Measurements from ENCODE around the gene CC2D2B.
"Not testable (repeated sequence)": the region's sequence is repeated elsewhere in the genome, so short reads cannot be mapped to it uniquely, and the experiment has no call there.

The CC2D2B gene

DNA sequence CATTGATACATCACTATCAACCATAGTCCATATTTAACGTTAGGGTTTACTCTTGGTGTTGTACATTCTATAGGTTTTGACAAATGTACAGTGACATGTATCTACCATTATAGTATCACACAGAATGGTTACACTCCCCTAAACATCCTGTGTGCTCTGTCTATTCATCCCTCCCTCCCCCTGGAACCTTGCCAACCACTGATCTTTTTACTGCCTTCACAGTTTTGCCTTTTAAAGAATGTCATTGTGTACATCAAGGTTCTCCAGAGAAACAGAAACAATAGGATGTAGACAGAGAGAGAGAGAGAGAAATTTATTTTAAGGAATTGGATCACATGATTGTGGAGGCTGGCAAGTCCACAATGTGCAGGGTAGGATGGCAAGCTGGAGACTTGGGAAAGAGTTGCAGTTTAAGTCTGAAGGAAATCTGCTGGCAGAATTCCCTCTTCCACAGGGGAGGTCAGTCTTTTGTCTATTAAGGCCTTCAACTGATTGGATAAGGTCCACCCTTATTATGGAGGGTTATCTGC, 90.5 kb downstream of the CC2D2B start:
- FAIRE-seq: no peak
- DNase-seq (ENCODE audit: extremely low spot score, insufficient read length, low read depth): no peak

DNA sequence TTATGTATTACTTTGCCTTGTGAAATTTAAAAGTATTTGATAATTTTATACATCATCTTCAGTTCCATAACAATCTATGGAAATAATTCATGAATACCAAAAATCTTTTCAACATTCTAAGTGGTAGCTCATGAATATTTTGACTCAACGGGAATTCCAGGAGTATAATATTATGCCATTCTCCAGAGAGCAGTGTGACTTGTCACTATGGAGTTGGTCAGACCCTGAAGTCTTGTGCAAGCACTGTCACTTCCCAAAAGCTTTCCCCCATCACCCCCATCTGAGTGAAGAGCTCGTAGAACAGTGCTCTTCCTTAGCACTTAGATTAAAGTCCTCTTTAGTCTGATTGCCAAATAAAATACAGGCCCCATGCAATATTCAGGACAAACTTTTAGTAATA, 106.2 kb downstream of the CC2D2B start:
- FAIRE-seq: no peak

DNA sequence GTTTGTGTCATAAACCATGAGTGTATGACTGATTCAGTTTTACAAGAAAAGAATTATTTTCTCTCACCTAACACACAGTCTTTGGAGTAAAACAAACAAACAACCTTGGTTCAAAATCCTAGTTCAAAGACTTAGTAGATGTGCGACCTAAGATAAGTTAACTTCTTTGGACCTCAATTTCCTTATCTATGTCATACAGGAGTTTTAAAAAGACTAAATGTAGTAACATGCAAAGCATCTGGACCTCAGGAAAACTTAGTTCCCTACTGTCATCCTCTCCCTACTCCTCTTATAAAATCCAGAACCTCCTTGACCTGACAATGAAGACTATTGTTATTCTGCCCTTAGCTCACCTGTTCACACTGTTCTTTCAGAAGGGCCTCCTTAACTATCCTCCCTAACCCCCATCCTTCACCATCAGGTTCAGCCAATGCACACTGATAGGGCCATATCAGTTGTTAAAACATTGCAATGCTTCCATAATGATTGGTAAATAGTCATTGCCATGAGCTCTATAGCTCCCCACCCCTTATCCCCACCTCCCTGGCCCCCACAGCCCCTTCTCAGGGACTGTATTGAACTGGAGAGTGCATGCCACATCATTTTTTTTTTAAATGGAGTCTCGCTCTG, 106.8 kb downstream of the CC2D2B start:
- FAIRE-seq (no peak), DNase-seq (ENCODE audit: extremely low spot score, insufficient read length, low read depth) (no peak)

More for the DNA sequence above, 106.2 kb downstream of the CC2D2B start:
- no peak for DNase-seq (ENCODE audit: extremely low spot score, insufficient read length, low read depth)

DNA sequence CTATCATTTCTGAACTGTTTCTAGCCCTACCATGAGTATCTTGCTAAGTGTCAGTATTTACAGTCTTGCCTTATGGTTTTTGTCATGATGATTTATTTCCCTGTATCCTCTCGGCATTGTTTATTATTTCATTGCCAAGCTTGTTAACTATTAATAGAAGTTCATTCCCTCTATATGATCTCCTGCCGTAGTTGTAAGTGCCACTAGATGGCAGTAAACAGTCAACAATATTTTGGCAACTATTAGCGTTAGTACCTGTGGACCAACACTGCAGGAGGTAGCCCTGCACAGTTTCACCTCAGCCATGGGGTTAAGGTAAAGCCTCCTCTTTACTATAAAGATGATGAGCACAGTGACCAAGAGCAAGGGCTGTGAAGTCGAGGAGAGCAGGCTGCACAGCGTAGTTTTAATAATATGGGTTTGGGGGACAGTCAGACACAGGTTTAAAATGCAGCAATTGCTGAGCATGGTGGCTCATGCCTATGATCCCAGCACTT, 109.5 kb downstream of the CC2D2B start:
- peak; percentile 62 for DNase-seq (ENCODE audit: extremely low spot score, insufficient read length, low read depth)
- peak; percentile 95 for FAIRE-seq

DNA sequence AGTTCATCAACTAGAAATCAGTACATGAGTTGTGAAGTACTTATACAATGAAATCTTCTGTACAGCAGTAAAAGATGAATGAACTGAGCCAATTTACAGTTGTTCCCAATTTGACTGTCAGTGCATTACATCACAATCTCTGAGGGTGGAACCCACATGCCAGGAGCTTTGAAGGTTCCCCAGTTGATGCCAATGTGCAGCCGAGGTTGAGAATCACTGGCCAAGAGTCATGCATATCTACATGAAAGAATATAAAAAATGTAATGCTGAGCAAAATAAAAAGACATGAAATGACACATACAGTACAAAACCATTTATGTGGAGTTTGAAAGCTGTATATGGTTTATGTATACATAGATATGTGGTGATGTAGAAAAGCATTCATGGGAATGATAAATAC, 113.6 kb downstream of the CC2D2B start:
- DNase-seq (ENCODE audit: extremely low spot score, insufficient read length, low read depth): no peak
- no peak for FAIRE-seq

DNA sequence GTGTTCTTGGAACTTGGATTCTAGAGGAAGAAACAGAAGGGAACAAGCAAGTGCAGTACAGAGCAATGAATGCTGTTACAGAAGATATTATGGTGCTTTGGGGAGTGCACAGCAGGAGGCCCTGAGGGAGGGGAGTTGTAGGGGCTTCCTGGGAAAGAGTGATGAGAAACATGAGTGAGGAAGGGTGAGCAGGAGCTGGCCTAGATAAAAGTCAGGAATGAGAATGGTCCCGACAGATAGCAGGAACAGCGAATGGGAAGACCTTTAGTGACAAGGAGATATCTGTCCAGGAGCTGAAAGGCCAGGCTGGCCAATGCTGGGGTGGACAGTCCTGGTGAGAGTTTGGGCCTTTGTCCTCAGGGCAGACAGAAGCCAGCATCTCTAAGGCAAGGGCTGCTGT, 115.0 kb downstream of the CC2D2B start:
- no peak for FAIRE-seq
- DNase-seq (ENCODE audit: extremely low spot score, insufficient read length, low read depth): no peak

DNA sequence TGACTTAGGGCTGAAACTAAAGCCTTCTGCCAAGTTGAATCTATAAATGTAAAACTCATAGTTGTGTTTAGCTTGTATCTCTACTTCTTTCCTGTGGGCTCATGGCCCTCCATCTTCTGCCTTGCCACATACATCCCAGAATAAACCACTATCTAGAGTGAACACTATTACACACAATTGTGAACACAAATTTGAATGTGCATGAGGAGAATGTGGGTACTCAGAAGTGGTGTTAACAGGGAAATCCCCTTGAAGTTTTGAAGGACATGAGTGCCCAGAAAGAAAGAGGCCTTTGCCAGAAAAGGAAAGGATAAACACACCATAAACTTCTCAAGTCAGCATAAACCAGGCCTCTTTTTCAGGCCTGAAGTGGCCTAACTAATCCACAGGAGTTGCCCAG, 115.4 kb downstream of the CC2D2B start:
- DNase-seq (ENCODE audit: extremely low spot score, insufficient read length, low read depth) (no peak), FAIRE-seq (no peak)

DNA sequence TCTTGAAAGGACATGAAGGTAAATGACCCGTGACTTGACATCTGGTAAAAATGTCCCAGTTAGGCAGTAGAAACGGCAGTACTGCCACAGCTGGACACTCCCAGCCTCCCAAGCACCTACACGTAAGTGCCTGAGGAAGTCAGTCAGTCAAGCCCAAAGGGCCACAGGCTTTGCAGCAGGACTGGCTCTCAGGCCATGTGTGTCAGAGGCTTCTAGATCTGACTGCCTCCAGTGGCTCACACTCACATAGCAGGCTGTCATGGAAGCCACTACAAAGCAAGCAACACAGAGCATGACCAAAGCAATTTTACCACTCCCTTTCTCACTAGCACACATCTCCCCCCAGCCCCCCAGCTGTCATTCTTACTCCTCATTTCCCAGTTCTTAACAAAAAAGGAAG, 117.8 kb downstream of the CC2D2B start:
- FAIRE-seq: no peak

DNA sequence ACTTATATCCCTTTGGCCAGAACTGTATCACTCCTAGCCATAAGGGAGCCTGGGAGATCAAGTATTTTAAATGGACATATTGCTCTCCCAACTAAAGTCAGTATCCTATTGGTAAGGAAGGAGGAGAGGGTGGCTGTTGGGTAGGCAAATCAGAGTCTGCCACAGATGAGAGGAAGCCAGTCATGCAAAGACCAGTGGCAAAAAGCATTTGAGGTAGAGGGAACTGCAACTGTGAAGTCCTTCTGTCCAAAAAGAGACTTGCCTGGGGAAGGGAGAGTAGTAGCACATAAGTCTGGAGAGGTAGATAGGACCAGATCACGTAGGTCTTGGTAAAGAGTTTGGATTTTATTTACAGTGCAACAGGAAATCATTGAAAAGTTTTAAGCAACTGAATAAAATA, 126.8 kb downstream of the CC2D2B start:
- FAIRE-seq (no peak), DNase-seq (ENCODE audit: extremely low spot score, insufficient read length, low read depth) (no peak)

More for the DNA sequence above, 117.8 kb downstream of the CC2D2B start:
- no peak for DNase-seq (ENCODE audit: extremely low spot score, insufficient read length, low read depth)

DNA sequence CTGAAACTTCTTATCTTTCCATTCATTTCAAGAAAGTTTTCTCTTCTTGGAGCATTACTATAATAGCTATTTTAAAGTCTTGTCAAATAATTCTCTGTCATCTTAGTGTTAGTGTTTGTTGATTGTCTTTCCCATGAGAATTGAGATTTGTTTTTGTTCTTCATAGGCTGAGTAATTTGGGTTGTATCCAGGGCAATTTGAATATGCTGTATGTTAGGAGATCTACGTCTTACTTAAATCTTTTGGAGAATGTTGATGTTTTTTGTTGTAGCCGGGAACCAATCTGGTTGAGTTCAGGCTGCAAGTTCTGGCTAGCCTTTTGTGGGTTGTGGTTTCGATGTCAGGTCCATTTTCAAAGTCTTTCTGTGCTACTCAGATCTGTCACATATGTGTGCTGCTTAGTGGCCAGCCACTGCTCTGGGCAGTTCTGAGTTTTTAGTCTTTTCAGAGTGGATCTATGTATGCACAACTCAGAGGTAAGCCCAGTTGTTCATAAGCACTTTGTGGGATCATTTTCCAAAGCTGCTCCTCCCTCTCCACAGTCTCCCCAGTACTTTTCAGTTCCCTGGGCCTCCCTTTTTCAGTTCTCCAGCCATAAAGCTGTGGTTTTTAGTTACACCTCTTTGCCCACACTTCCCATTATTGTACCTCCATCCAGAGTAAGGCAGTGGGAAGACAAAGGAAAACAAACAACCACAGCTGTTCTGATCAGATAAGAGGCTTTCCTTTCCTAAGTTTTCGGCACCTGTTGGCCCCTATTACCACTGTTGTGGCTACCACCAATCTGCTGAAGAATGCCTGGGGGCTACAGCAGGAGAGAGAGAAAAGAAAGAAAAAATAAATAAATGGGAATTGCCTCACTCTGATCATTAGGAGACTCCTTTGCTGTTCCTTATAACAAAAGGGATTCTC, 131.0 kb downstream of the CC2D2B start:
- FAIRE-seq (no peak), DNase-seq (ENCODE audit: extremely low spot score, insufficient read length, low read depth) (no peak)

DNA sequence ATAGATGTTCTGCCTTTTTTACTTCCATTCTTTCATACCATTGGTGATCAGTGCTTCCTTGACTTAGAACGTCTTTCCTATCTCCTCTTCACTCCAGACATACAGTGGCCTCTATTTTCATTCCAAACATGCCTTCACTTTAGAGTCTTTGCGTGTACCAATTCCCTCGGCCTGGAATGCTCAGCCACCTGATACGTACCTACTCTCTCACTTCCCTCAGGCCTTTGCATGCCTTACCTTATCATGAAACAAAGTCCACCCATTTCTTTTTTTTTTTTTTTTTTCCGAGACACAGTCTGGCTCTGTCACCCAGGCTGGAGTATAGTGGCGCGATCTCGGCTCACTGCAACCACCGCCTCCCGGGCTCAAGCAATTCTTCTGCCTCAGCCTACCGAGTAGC, 133.4 kb downstream of the CC2D2B start:
- DNase-seq (ENCODE audit: extremely low spot score, insufficient read length, low read depth) (no peak), FAIRE-seq (no peak)

DNA sequence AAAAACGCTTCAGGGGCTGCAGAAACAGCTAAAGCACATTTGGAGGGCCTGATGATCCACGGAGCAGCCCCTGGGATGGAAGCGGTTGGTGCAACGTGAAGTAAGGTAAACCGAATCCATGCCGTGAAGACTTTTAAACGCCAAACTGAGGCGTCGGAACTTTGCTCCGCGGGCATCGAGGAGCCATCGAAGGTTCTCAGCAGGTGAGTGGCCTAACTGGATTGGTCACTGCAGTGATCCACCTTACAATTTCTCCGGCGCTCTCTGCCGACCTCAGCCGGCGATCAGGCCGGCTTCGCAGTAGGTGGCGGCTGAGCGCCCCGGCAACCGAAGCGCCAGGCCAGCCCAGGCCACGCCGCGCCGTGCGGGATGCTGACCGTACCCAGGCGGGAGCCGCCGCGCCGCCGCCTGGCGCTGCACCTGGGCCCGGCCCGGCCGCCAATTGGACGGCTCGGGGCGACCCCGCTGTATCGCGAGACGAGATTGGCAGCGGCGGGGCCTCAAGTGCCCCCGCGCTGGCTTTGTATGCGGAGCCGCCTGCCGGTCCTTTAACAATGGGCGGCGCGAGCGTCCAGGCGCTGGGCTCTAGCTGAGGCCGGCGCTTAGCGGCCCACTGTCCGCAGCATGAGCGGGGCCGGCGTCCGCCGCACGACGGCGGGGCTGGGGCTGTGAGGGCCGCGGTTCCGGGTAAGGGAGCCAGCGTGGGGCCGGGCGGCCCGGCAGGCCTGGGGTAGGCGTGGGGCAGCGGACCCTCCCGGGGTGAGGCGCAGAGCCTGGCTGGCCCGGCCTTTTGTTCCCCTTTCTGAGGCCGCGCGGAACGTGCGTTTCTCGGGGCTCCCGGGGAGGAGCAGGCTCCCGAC, 135.5 kb downstream of the CC2D2B start, which contains the start of gene CCNJ:
CCNJ (plus strand) TSS at position 551 of the 860 bp plus-strand sequence. CDS start 811 bp downstream, outside the sequence.
- DNase-seq (ENCODE audit: extremely low spot score, insufficient read length, low read depth) (peak; percentile 92), FAIRE-seq (peak; percentile 75)

DNA sequence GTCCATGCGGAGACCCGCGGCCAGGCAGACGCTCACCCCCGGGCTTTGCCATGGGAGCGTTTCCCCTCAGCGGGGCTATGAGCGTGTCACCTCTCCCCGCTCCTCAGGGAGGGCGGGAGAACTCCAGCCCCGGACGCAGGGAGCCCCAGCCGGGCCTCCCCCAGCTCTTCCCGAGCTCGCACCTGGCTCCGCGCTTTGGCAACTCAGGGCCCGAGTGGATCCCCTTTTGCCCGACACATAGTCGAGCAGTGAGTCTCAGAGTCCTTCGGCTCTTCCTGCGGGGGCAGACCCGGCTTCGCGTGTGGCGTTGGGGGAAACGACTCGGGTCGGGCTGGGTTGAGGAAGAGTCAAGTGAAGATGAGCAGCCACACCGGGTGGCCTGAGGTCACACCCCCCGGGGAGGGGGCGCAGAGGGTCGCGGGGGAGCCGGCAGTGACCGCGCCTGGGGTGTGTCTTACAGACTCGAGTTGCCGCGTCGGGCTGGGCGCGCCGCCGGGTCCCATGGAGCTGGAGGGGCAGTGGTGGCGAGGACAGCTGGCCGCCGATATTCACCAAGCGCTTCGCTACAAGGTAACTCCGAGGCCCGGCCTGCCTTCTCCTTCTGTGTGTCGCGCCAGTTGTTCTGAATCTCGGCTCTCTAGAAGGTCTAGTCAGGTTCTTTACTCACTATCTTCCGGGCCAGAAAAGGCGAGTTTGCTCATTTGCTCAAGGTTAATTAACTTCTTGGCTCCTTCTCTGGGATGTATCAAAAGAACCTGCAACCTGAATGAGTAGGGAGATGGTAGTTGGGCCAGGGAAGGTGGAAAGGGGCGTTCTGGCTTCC, 136.3 kb downstream of the CC2D2B start:
- FAIRE-seq (peak; percentile 38), DNase-seq (ENCODE audit: extremely low spot score, insufficient read length, low read depth) (peak; percentile 36)

DNA sequence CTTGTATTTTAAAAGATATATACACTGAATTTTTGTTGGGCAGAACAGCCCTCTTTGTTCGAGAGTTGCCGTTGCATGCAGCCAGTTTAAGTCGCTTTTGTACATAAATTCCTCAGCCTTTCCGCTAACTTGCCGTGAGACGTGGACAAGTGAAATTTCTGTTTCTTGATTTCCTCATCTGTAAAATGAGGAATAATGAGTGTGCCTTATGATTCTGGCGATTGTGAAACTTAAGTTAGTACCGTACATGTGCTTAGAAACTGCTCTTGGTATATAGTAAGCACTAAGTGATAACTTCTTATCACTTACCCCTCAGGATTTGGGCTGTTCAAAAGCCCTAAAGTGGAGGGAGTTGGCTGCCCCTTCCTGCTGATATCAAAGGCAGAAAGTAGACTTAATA, 137.0 kb downstream of the CC2D2B start:
- FAIRE-seq (peak; percentile 56), DNase-seq (ENCODE audit: extremely low spot score, insufficient read length, low read depth) (no peak)

DNA sequence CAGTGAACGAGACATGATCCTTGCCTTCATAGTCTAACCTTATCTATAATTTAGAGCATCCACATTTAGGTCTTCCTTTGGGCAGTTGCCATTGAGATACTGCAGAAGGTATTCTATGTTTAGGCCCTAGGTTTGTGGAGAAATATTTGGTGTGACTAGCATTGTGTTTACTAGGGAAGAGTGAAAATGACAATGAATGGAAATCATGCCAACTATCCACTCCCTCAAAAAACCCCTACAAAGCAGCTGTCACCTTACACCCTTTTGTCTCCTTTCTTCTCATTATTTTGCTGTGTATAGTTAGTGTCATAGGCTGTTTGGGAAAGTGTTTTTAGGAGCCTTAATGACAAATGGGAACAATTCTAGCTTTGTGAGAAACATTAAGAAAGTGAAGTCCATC, 138.8 kb downstream of the CC2D2B start:
- DNase-seq (ENCODE audit: extremely low spot score, insufficient read length, low read depth): no peak
- FAIRE-seq: no peak

DNA sequence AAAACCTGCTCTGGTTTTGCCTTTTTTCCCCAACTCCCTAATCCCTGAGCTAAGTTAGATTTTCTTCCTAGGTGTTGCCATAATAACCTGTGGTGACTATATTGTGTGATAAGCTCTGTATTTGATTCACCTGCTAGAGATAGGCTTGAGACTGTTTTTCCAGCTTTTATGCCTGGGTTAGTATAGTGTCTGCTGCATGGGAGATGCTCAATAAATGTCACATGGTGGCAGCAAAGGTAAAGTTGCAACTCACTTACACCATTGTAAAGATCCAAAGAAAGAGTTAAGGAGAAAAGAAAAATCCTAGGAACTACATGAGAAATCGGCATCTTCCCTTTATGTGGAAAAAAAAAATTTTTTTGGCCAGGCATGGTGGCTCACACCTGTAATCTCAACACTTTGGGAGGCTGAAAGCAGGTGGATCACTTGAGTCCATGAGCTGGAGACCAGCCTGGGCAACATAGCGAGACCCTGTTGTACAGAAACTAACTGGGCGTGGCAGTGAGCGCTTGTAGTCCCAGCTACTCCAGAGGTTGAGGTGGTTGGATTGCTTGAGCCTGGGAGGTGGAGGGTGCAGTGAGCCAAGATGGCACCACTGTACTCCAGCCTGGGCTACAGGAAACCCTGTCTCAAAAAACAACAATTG, 139.4 kb downstream of the CC2D2B start:
- no peak for FAIRE-seq
- no peak for DNase-seq (ENCODE audit: extremely low spot score, insufficient read length, low read depth)

DNA sequence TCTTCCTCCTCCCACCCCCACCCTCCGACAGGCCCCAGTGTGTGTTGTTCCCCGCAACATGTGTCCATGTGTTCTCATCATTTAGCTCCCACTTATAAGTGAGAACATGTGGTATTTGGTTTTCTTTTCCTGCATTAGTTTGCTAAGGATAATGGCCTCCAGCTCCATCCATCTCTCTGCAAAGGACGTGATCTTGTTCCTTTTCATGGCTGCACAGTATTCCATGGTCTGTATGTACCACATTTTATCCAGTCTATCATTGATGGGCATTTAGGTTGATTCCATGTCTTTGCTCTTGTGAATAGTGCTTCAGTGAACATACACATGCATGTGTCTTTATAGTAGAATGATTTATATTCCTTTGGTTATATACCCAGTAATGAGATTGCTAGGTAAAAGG, 140.2 kb downstream of the CC2D2B start:
- DNase-seq (ENCODE audit: extremely low spot score, insufficient read length, low read depth); FAIRE-seq: not testable (repeated sequence)

DNA sequence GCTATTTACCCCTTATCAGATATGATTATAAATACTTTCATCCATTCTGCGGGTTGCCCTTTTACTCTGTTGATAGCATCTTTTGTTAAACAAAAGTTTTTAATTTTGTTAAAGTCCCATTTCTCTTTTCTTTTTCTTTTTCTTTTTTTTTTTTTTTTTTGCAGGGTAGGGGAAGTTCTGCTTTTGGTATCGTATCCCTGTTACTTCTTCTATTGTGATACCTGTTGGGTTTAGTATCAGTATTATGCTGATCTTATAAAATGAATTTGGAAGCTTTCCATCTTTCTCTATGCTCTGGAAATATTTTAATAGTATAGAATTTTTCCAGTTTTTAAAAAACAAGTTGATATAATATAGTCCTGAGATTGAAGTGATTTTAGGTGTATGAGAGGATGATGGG, 141.6 kb downstream of the CC2D2B start:
- no peak for FAIRE-seq
- no peak for DNase-seq (ENCODE audit: extremely low spot score, insufficient read length, low read depth)

DNA sequence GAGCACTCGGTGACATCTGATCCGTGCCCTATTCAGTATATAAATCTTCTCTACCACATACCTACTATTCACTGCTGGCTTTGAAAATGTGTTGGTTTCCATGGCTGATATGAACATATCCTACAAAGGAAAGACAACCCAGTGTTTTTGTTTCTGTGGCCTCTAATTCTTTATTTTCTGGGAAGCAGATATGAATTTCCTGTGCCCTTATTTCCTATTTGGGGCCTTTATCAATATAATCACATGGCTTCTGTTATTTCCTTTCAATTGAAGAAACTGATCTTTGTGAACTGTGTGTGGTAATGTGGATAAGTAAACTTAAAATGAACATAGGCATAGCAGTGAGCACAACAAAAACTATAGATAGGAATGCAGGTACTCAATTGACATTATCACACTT, 146.2 kb downstream of the CC2D2B start:
- FAIRE-seq (no peak), DNase-seq (ENCODE audit: extremely low spot score, insufficient read length, low read depth) (no peak)
